IgD-negative memory B cell (primary cell): ENCODE measurements around the gene POP5. TPM values are rescaled to one million over a fixed set of nuclear protein-coding genes. Genes with fewer than 3 reads are reported as not detected.

Source experiments
- H3K27ac Mint-ChIP-seq, 3 donors: one replicate each; pipeline ENCODE4 v1.8.0; 2020 to 2022; ENCODE audit warnings: mild to moderate bottlenecking in 3 of 3, mixed read lengths in 3 of 3, moderate library complexity in 1 of 3
- H3K27me3 Mint-ChIP-seq: one replicate; pipeline ENCODE4 v1.8.0; 2021; ENCODE audit warnings: mixed read lengths
- H3K36me3 Mint-ChIP-seq: one replicate; pipeline ENCODE4 v1.8.0; 2020; ENCODE audit warnings: mild to moderate bottlenecking, mixed read lengths
- H3K4me1 Mint-ChIP-seq, 3 donors: one replicate each; pipeline ENCODE4 v1.8.0; 2020 to 2022; ENCODE audit warnings: mixed read lengths in 3 of 3, mild to moderate bottlenecking in 1 of 3
- H3K4me3 Mint-ChIP-seq, 4 donors: one replicate each; pipeline ENCODE4 v1.8.0; 2020 to 2022; ENCODE audit warnings: mild to moderate bottlenecking in 4 of 4, mixed read lengths in 4 of 4, moderate library complexity in 3 of 4
- H3K9me3 Mint-ChIP-seq, 3 donors: one replicate each; pipeline ENCODE4 v1.8.0; 2020 to 2021; ENCODE audit warnings: mixed read lengths in 3 of 3, mild to moderate bottlenecking in 1 of 3
- polyA plus RNA-seq: library from polyadenylated mRNA; unstranded; fragments of 300-500 nt; fragmentation: Illumina TruSeq; gene quantifications from one replicate; pipeline ENCODE4 v1.2.3, GENCODE V29; 2021

POP5 gene
- polyA plus RNA-seq, 1 donor from 2014 or later, result 74.2 TPM

- Mint-ChIP-seq H3K36me3 (no peaks in the 10 kb centered on the region), H3K4me1 (no peaks in the 10 kb centered on the region), H3K4me3 (no peak overlapping the region), H3K27me3 (peaks cover 25% of the 10 kb centered on the region), H3K9me3 (no peaks in the 10 kb centered on the region), H3K27ac (no peak overlapping the region)
Observed at GRCh38 chr12:120598674-120599463, 17.7 kb upstream of the POP5 start.

DNA sequence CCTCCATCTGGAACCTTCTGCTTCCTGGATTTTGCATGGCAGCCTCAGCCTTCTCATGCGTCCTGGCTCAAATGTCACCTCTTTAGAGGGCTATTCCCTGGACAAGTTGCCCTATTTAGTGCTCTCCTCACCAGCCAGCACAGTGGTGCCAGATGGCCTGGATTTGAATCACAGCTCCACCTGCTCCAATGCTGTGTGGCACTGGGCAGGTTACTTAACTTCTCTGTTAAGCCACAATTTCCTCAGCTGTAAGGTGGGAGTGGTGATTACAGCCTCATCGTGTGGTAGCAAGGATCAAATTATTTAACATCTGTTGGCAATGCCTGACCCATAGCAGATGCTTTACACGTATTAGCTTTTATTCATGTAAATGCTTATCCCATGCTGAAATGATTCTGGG lies 16.7 kb upstream of the POP5 start:
- Mint-ChIP-seq H3K4me3 (no peak overlapping the region), H3K4me1 (no peaks in the 10 kb centered on the region), H3K9me3 (no peaks in the 10 kb centered on the region), H3K27me3 (peaks cover 25% of the 10 kb centered on the region), H3K27ac (no peak overlapping the region), H3K36me3 (no peaks in the 10 kb centered on the region)

- Mint-ChIP-seq H3K4me3 (no peak overlapping the region), H3K27me3 (peaks cover 23% of the 10 kb centered on the region)
Observed at GRCh38 chr12:120596901-120597300, 15.7 kb upstream of the POP5 start.

DNA sequence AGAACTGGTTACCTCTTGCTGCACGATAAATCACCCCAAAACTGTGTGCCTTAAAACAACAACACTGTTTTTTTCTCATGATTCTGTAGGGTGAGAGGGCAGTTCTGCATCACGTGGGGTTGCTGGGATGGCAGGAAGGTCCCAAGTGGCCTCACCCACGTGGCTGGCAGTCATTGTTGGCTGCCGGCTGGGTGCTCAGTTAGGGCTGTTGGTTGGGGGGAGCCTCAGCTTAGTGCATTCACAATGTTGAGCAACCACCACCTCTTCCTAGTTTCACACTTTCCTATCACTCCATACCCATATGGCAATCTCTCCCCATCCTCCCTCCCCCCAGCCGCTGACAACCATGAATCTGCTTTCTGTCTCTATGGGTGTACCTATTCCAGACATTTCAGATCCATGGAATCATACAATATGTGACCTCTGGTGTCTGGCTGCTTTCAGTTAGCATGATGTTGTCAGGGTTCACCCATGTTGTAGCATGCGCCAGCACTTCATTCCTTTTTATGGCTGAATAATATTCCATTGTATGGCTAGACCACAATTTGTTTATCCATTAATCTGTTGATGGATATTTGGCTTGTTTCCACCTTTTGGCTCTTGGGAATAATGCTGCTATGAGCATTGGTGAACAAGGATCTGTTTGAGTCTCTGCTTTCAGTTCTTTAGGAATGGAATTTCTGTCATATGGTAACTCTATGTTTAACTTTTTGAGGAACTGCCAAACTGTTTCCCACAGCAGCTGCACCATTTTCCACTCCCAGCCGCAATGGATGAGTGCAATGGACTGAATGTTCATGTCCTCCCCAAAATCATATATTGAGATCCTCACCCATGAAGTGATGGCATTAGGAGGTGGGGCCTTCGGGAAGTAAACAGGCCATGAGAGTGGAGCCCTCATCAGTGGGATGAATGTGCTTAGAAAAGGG lies 11.2 kb upstream of the POP5 start:
- no peak overlapping the region for H3K4me3 Mint-ChIP-seq
- no peaks in the 10 kb centered on the region for H3K4me1 Mint-ChIP-seq
- peaks cover 3% of the 10 kb centered on the region for H3K27me3 Mint-ChIP-seq
- H3K27ac Mint-ChIP-seq, result no peak overlapping the region
- H3K9me3 Mint-ChIP-seq, result no peaks in the 10 kb centered on the region
- H3K36me3 Mint-ChIP-seq, result no peaks in the 10 kb centered on the region

More at GRCh38 chr12:120596901-120597300, 15.7 kb upstream of the POP5 start:
- Mint-ChIP-seq H3K9me3 (no peaks in the 10 kb centered on the region), H3K36me3 (no peaks in the 10 kb centered on the region), H3K4me1 (no peaks in the 10 kb centered on the region), H3K27ac (no peak overlapping the region)

- Mint-ChIP-seq H3K9me3 (no peaks in the 10 kb centered on the region), H3K36me3 (no peaks in the 10 kb centered on the region), H3K4me1 (no peaks in the 10 kb centered on the region), H3K27me3 (peaks cover 3% of the 10 kb centered on the region), H3K4me3 (no peak overlapping the region), H3K27ac (no peak overlapping the region)
Observed at GRCh38 chr12:120590741-120591407, 9.7 kb upstream of the POP5 start.

DNA sequence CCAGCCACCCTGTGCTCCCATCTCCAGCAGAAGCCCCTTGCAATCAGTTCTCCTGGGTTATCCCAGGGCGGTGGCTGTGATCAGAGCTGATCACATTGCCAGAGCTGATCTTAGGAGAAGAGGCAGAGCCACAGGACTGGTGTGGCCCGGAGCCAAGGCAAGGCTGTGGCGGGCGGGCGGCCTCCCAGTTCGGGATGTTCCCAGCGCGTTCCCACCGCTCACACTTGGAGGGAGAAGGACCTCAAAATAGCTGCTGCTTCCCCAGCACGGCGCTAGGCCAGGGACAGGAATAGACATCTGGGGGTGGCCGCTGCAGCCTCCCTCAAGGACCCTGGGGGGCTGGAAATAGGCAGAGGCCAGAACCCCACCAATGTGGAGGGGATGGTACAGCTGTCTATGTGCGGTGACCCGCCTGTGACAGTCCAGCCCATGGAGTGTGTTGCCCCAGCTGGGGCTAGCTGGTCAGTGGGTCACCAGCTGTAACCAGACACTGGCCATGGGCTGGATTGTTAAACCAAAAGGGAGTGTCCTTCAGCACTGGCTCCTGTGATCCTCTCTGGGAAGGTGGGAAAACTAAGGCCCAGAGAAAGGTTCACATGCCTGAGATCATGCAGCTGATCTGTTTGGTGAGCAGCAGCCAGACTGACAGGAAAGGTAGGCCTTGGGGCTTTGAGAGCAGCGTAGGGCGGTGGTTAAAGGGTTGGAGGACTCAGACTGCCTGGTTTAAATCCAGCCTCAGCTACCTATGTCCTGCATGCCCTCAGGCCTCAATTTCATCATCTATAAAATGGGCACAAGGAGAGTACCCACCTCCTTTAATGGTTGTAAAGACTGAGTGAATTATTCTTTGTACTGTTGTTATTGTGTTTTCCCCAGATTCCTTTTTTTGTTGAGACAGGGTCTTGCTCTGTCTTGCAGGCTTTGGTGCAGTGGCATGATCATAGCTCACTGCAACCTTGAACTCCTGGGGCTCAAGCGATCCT lies 8.0 kb upstream of the POP5 start:
- no peaks in the 10 kb centered on the region for H3K36me3 Mint-ChIP-seq
- H3K27ac Mint-ChIP-seq, result peak overlapping the region in 1 of 3 donors; percentile 14
- H3K9me3 Mint-ChIP-seq, result no peaks in the 10 kb centered on the region
- H3K27me3 Mint-ChIP-seq, result peaks cover 1% of the 10 kb centered on the region
- no peak overlapping the region for H3K4me3 Mint-ChIP-seq
- H3K4me1 Mint-ChIP-seq, result peaks cover 0 to under 1% (median 0%) of the 10 kb centered on the region in 3 donors

DNA sequence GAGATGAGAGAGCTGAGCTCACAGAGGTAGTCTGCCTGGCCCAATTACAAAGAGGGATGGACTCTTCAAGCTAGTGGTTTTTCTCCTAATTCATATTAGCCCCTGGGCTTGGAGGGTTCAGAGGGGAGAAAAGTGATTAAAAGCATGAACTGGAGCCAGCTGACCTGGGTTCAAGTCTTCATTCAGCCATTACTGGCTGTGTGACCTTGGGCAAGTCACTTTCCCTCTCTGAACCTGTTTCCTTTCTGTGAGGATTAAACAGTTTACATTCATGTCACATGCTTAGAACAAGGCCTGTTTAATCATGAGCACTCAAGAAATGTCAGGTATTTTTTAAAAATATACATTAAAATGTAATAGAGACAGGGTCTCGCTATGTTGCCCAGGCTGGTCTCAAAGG lies 7.2 kb upstream of the POP5 start:
- Mint-ChIP-seq H3K9me3 (no peaks in the 10 kb centered on the region), H3K27ac (no peak overlapping the region), H3K4me1 (peaks cover 5 to 7% (median 6%) of the 10 kb centered on the region in 3 donors), H3K27me3 (peaks cover 5% of the 10 kb centered on the region), H3K36me3 (no peaks in the 10 kb centered on the region), H3K4me3 (no peak overlapping the region)

DNA sequence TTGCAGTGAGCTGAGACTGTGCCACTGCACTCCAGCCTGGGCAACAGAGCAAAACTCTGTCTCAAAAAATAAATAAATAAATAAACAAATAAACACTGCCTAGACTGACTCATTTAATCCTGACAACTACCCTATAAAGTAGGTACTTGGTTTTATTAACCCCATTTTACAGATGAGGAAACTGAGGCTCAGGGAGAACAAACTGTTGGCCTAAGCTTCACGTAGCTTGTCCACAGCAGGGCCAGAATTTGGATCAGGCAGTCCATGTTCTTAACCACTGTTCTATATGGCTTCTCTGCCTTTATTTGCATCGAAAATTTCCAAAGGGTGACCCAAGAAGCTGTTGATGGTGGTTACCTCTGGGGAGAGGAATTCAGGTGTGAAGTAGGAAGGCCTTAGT lies 5.7 kb upstream of the POP5 start:
- no peaks in the 10 kb centered on the region for H3K9me3 Mint-ChIP-seq
- peak overlapping the region in 1 of 4 donors; percentile 9 for H3K4me3 Mint-ChIP-seq
- H3K4me1 Mint-ChIP-seq, result peaks cover 9 to 14% (median 10%) of the 10 kb centered on the region in 3 donors
- no peaks in the 10 kb centered on the region for H3K36me3 Mint-ChIP-seq
- H3K27ac Mint-ChIP-seq, result no peak overlapping the region
- peaks cover 5% of the 10 kb centered on the region for H3K27me3 Mint-ChIP-seq

GRCh38 chr12:120586206-120586605 lies 5.0 kb upstream of the POP5 start:
- Mint-ChIP-seq H3K4me3 (peak overlapping the region in 1 of 4 donors; percentile 88), H3K36me3 (no peaks in the 10 kb centered on the region), H3K27me3 (peaks cover 5% of the 10 kb centered on the region), H3K4me1 (peaks cover 15 to 17% (median 16%) of the 10 kb centered on the region in 3 donors), H3K27ac (no peak overlapping the region), H3K9me3 (no peaks in the 10 kb centered on the region)

DNA sequence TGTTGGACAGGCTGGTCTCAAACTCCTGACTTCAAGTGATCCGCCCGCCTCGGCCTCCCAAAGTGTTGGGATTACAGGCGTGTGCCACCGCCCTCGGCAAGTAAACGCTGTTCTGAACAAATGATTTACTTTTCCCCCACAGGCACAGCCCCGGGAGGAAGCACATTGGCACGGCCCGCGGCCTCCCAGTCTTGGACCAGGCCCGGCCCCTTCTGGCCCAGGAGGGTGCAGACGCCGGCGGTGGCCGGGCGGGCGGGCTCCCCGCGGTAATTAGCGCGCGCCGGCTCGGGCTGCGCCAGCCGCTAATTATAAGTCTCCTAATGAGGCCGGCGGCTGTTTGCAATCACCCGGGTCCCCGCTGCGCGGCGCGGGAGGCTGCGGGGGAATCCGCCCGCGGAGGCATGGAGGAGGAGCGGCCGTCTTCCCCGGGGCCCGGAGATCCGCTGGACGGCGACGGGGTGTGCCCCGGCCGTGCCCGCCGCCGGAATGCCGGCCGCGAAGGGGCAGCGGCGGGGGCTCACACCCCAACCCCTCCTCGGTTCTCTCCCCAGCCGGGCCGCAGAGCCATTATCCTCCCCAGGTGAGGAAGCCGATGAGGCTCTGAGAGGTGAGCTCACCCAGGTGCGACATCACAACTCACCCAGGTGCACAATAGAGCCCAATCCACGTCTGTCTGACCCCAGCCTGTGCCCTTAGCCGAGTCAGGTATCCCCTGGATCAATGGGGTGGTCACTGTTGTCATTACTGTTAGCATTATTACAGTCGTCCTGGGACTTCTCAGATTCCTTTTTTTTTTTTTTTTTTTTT lies 3.3 kb upstream of the POP5 start:
- H3K4me3 Mint-ChIP-seq, result peak overlapping the region; percentile 67 to 90 (median 88)
- no peaks in the 10 kb centered on the region for H3K9me3 Mint-ChIP-seq
- H3K4me1 Mint-ChIP-seq, result peaks cover 22 to 27% (median 26%) of the 10 kb centered on the region in 3 donors
- H3K27ac Mint-ChIP-seq, result peak overlapping the region in 1 of 3 donors; percentile 78
- H3K36me3 Mint-ChIP-seq, result no peaks in the 10 kb centered on the region
- peaks cover 5% of the 10 kb centered on the region for H3K27me3 Mint-ChIP-seq

GRCh38 chr12:120583478-120584030 lies 2.4 kb upstream of the POP5 start:
- peaks cover 5% of the 10 kb centered on the region for H3K27me3 Mint-ChIP-seq
- H3K4me3 Mint-ChIP-seq, result peak overlapping the region; percentile 51 to 90 (median 76)
- no peaks in the 10 kb centered on the region for H3K9me3 Mint-ChIP-seq
- H3K4me1 Mint-ChIP-seq, result peaks cover 22 to 27% (median 27%) of the 10 kb centered on the region in 3 donors
- no peaks in the 10 kb centered on the region for H3K36me3 Mint-ChIP-seq
- H3K27ac Mint-ChIP-seq, result peak overlapping the region in 1 of 3 donors; percentile 78

DNA sequence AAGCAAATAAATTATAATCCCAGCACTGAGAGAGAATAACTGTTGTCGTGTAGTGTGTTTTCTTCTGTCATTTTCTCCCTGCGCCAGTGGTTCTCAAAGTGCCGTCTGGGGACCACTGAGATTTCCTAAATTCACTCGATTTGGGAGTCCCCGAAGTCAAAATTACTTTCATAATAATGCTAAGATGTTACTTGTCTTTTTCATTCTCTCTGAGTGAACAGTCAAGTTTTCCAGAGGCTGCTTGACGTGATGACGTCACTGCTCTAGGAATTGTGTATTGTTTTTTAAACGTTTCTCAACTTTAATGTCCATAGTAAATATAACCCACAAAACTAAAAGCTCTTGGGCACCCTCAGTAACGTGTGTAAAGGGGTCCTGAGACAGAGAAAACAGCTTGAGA lies 796 bp upstream of the POP5 start:
- Mint-ChIP-seq H3K27ac (peak overlapping the region; percentile 94 to 97 (median 97)), H3K4me1 (peaks cover 22 to 27% (median 27%) of the 10 kb centered on the region in 3 donors), H3K4me3 (peak overlapping the region; percentile 96 to 100 (median 99)), H3K9me3 (no peaks in the 10 kb centered on the region), H3K36me3 (no peaks in the 10 kb centered on the region), H3K27me3 (peaks cover 5% of the 10 kb centered on the region)

DNA sequence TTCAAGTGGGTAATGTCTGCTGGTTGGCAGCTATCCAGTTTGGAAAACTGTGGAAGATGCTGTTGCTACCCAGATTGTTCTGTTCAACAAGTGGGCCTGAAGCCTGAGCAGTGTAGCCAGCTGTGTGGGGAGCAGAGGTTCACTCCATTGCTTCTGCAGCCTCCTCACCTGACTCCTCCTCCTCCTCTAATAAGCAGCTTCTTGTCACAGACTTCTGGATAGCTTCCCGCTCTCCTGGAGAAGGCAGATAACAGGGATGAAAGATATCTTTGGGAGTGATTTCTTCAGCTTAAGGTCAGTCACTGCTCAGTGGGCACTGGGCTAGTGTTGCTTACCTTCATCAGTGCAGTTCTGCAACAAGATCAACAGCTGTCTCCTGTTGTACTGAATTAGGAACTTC lies 2.0 kb downstream of the POP5 start:
- H3K36me3 Mint-ChIP-seq, result no peaks in the 10 kb centered on the region
- peaks cover 22 to 27% (median 26%) of the 10 kb centered on the region in 3 donors for H3K4me1 Mint-ChIP-seq
- peak overlapping the region in 1 of 3 donors; percentile 67 for H3K27ac Mint-ChIP-seq
- H3K27me3 Mint-ChIP-seq, result peaks cover 5% of the 10 kb centered on the region
- peak overlapping the region in 2 of 4 donors; percentile 30 to 100 for H3K4me3 Mint-ChIP-seq
- no peaks in the 10 kb centered on the region for H3K9me3 Mint-ChIP-seq
